ENCODE results near the gene SHFL. TPM values are rescaled to one million over a fixed set of nuclear protein-coding genes. Genes with fewer than 3 reads are reported as not detected.

SHFL gene
- polyA plus RNA-seq, 1 donor from 2014 or later = 1.2 TPM

GRCh38 chr19:10126213-10126639, 40.1 kb downstream of the SHFL start:
- H3K36me3 ChIP-seq (ENCODE audit: insufficient read depth, low read length) = no peaks in the 10 kb centered on the region
- H3K9me2 ChIP-seq (ENCODE audit: insufficient read depth, low read length) = no peaks in the 10 kb centered on the region
- no peak overlapping the region for H3K4me3 ChIP-seq (ENCODE audit: low read length)
- no peak overlapping the region for H3K27ac ChIP-seq (ENCODE audit: low read length)
- H3K79me2 ChIP-seq (replicated peaks; ENCODE audit: insufficient read depth, low read length) = no peaks in the 10 kb centered on the region
- H3K4me2 ChIP-seq (ENCODE audit: low read length) = no peak overlapping the region
- no peak overlapping the region for H3K9ac ChIP-seq (ENCODE audit: low read length)
- TF ChIP-seq CTCF (IDR thresholded peaks at IDR 0.05; ENCODE audit: poor library complexity, severe bottlenecking) (no peak), SMC3 (conservative IDR thresholded peaks at IDR 0.05; ENCODE audit: poor library complexity) (no peak), EZH2 (IDR thresholded peaks at IDR 0.05; ENCODE audit: borderline replicate concordance, insufficient read depth, low read length, poor library complexity, severe bottlenecking) (no peak), MXI1 (conservative IDR thresholded peaks at IDR 0.05; ENCODE audit: poor library complexity, severe bottlenecking) (no peak), REST (IDR thresholded peaks at IDR 0.05; ENCODE audit: borderline replicate concordance) (no peak), EP300 (conservative IDR thresholded peaks at IDR 0.05; ENCODE audit: poor library complexity, severe bottlenecking) (no peak), TAF1 (IDR thresholded peaks at IDR 0.05; ENCODE audit: low read depth) (no peak), POLR2AphosphoS5 (IDR thresholded peaks at IDR 0.05) (no peak), RAD21 (conservative IDR thresholded peaks at IDR 0.05) (no peak)
- no peaks in the 10 kb centered on the region for H3F3A ChIP-seq (ENCODE audit: insufficient read depth, low read length, poor library complexity, severe bottlenecking)
- no peak overlapping the region for H2AFZ ChIP-seq (ENCODE audit: low read depth, low read length)
- H4K20me1 ChIP-seq (ENCODE audit: insufficient read depth) = no peaks in the 10 kb centered on the region
- no peaks in the 10 kb centered on the region for H3K9me3 ChIP-seq (ENCODE audit: low read length)
- no peaks in the 10 kb centered on the region for H3K27me3 ChIP-seq (ENCODE audit: insufficient read depth, low read depth, low read length)

- Histone ChIP-seq H3K9me2 (ENCODE audit: insufficient read depth, low read length) (no peaks in the 10 kb centered on the region), H3K27ac (ENCODE audit: low read length) (no peak overlapping the region), H3K79me2 (replicated peaks; ENCODE audit: insufficient read depth, low read length) (no peaks in the 10 kb centered on the region), H3K4me2 (ENCODE audit: low read length) (no peak overlapping the region), H3K9me3 (ENCODE audit: low read length) (no peaks in the 10 kb centered on the region), H2AFZ (ENCODE audit: low read depth, low read length) (no peak overlapping the region), H3K4me3 (ENCODE audit: low read length) (no peak overlapping the region), H4K20me1 (ENCODE audit: insufficient read depth) (no peaks in the 10 kb centered on the region), H3F3A (ENCODE audit: insufficient read depth, low read length, poor library complexity, severe bottlenecking) (no peaks in the 10 kb centered on the region), H3K27me3 (ENCODE audit: insufficient read depth, low read depth, low read length) (no peaks in the 10 kb centered on the region), H3K36me3 (ENCODE audit: insufficient read depth, low read length) (no peaks in the 10 kb centered on the region), H3K9ac (ENCODE audit: low read length) (no peak overlapping the region)
- TF ChIP-seq TAF1 (IDR thresholded peaks at IDR 0.05; ENCODE audit: low read depth) (no peak), RAD21 (conservative IDR thresholded peaks at IDR 0.05) (no peak), SMC3 (conservative IDR thresholded peaks at IDR 0.05; ENCODE audit: poor library complexity) (no peak), EZH2 (IDR thresholded peaks at IDR 0.05; ENCODE audit: borderline replicate concordance, insufficient read depth, low read length, poor library complexity, severe bottlenecking) (no peak), POLR2AphosphoS5 (IDR thresholded peaks at IDR 0.05) (no peak), MXI1 (conservative IDR thresholded peaks at IDR 0.05; ENCODE audit: poor library complexity, severe bottlenecking) (no peak), EP300 (conservative IDR thresholded peaks at IDR 0.05; ENCODE audit: poor library complexity, severe bottlenecking) (no peak), CTCF (IDR thresholded peaks at IDR 0.05; ENCODE audit: poor library complexity, severe bottlenecking) (no peak), REST (IDR thresholded peaks at IDR 0.05; ENCODE audit: borderline replicate concordance) (no peak)
These were observed 46.8 kb downstream of the SHFL start for GRCh38 chr19:10132905-10133304.

Measured in neural cell (in vitro differentiated cells).